ENCODE data around the gene PTGDR. TPM values are rescaled to one million over a fixed set of nuclear protein-coding genes. Genes with fewer than 3 reads are reported as not detected.

PTGDR gene
- polyA plus RNA-seq, 1 experiment: not detected

GRCh38 chr14:52251724-52252123 lies 15.8 kb upstream of the PTGDR start:
- Histone ChIP-seq H3K4me3 (ENCODE audit: low read depth, low read length) (no peak overlapping the region), H3K27me3 (ENCODE audit: control insufficient read depth, insufficient read depth, low read length) (peaks cover 16% of the 10 kb centered on the region), H3K36me3 (ENCODE audit: control insufficient read depth, insufficient read depth, low read length) (no peaks in the 10 kb centered on the region)
- no peak for TF ChIP-seq CTCF (IDR thresholded peaks at IDR 0.05; ENCODE audit: insufficient read depth, low read depth, low read length)
- DNase-seq (ENCODE audit: low read depth): no peak
- CTCF ChIA-PET: no interaction called here
- POLR2A ChIA-PET: no interaction called here

- H3K4me3 ChIP-seq (ENCODE audit: low read depth, low read length): no peak overlapping the region
- no peak for TF ChIP-seq CTCF (IDR thresholded peaks at IDR 0.05; ENCODE audit: insufficient read depth, low read depth, low read length)
- no peak for DNase-seq (ENCODE audit: low read depth)
- H3K27me3 ChIP-seq (ENCODE audit: control insufficient read depth, insufficient read depth, low read length): peaks cover 9% of the 10 kb centered on the region
- CTCF ChIA-PET: interaction anchor here (0.7 kb wide), 1 partner anchor 21 kb away, joined by 4 read pairs; no protein-coding TSS in a partner anchor
- POLR2A ChIA-PET: no interaction called here
- no peaks in the 10 kb centered on the region for H3K36me3 ChIP-seq (ENCODE audit: control insufficient read depth, insufficient read depth, low read length)
Observed at GRCh38 chr14:52253503-52253902, 14.0 kb upstream of the PTGDR start.

GRCh38 chr14:52254086-52254485 lies 13.4 kb upstream of the PTGDR start:
- CTCF ChIA-PET: no interaction called here
- TF ChIP-seq CTCF (IDR thresholded peaks at IDR 0.05; ENCODE audit: insufficient read depth, low read depth, low read length): no peak
- no peak for DNase-seq (ENCODE audit: low read depth)
- POLR2A ChIA-PET: no interaction called here
- Histone ChIP-seq H3K4me3 (ENCODE audit: low read depth, low read length) (no peak overlapping the region), H3K36me3 (ENCODE audit: control insufficient read depth, insufficient read depth, low read length) (no peaks in the 10 kb centered on the region), H3K27me3 (ENCODE audit: control insufficient read depth, insufficient read depth, low read length) (peaks cover 9% of the 10 kb centered on the region)

GRCh38 chr14:52258783-52259182 lies 8.7 kb upstream of the PTGDR start:
- Histone ChIP-seq H3K36me3 (ENCODE audit: control insufficient read depth, insufficient read depth, low read length) (no peaks in the 10 kb centered on the region), H3K27me3 (ENCODE audit: control insufficient read depth, insufficient read depth, low read length) (peaks cover 6% of the 10 kb centered on the region), H3K4me3 (ENCODE audit: low read depth, low read length) (no peak overlapping the region)
- CTCF ChIA-PET: no interaction called here
- no peak for DNase-seq (ENCODE audit: low read depth)
- POLR2A ChIA-PET: no interaction called here
- TF ChIP-seq CTCF (IDR thresholded peaks at IDR 0.05; ENCODE audit: insufficient read depth, low read depth, low read length): no peak

- peaks cover 8% of the 10 kb centered on the region for H3K27me3 ChIP-seq (ENCODE audit: control insufficient read depth, insufficient read depth, low read length)
- no peak for DNase-seq (ENCODE audit: low read depth)
- no peak for TF ChIP-seq CTCF (IDR thresholded peaks at IDR 0.05; ENCODE audit: insufficient read depth, low read depth, low read length)
- H3K4me3 ChIP-seq (ENCODE audit: low read depth, low read length): no peak overlapping the region
- CTCF ChIA-PET: no interaction called here
- H3K36me3 ChIP-seq (ENCODE audit: control insufficient read depth, insufficient read depth, low read length): no peaks in the 10 kb centered on the region
- POLR2A ChIA-PET: no interaction called here
Observed at GRCh38 chr14:52259434-52259833, 8.1 kb upstream of the PTGDR start.

Measured in BJ (cell line).